Endodermal cell (in vitro differentiated cells): ENCODE measurements around the gene TCP1. TPM values are rescaled to one million over a fixed set of nuclear protein-coding genes. Genes with fewer than 3 reads are reported as not detected.
A peak's percentile ranks its signal among the peaks of the same experiment; 100 is the strongest.

ENCODE experiments used
- DNase-seq: peaks from one replicate; pipeline ENCODE4 v3.0.0-alpha.2; 2017
- H3K27ac ChIP-seq: 2 replicates; pipeline ENCODE4 v1.5.1; 2013; ENCODE audit warnings: mild to moderate bottlenecking, low read depth, low read length, moderate library complexity
- H3K27me3 ChIP-seq: 2 replicates; pipeline ENCODE4 v1.6.1; 2013; ENCODE audit warnings: mild to moderate bottlenecking, low read length, moderate library complexity; ENCODE audit not compliant: insufficient read depth, control insufficient read depth, poor library complexity, severe bottlenecking
- H3K36me3 ChIP-seq: 2 replicates; pipeline ENCODE4 v1.7.0; 2013; ENCODE audit warnings: mild to moderate bottlenecking, low read length, moderate library complexity; ENCODE audit not compliant: control insufficient read depth, insufficient read depth
- H3K4me1 ChIP-seq: one replicate; pipeline ENCODE4 v1.7.0; 2013; ENCODE audit warnings: low read length; ENCODE audit not compliant: control insufficient read depth, insufficient read depth
- H3K4me3 ChIP-seq: 2 replicates; pipeline ENCODE4 v1.5.1; 2013; ENCODE audit warnings: mild to moderate bottlenecking, low read length, moderate library complexity
- H3K9ac ChIP-seq: 2 replicates; pipeline ENCODE4 v1.6.1; 2013; ENCODE audit warnings: mild to moderate bottlenecking, low read length, moderate library complexity; ENCODE audit not compliant: poor library complexity, severe bottlenecking; ENCODE audit errors: extremely low read depth
- H3K9me3 ChIP-seq: 2 replicates; pipeline ENCODE4 v1.6.1; 2013; ENCODE audit warnings: mild to moderate bottlenecking, low read length, moderate library complexity; ENCODE audit not compliant: control insufficient read depth
- H3K27ac Mint-ChIP-seq: 2 replicates; pipeline ENCODE4 v1.8.0; 2020; ENCODE audit warnings: mixed read lengths
- H3K27me3 Mint-ChIP-seq: 2 replicates; pipeline ENCODE4 v1.8.0; 2021; ENCODE audit warnings: mild to moderate bottlenecking, mixed read lengths; ENCODE audit not compliant: insufficient read depth
- H3K36me3 Mint-ChIP-seq: 2 replicates; pipeline ENCODE4 v1.8.0; 2020; ENCODE audit warnings: low read depth, mixed read lengths
- H3K4me1 Mint-ChIP-seq: 2 replicates; pipeline ENCODE4 v1.8.0; 2020; ENCODE audit warnings: mixed read lengths
- H3K4me3 Mint-ChIP-seq: 2 replicates; pipeline ENCODE4 v1.8.0; 2020; ENCODE audit warnings: mild to moderate bottlenecking, moderate library complexity, mixed read lengths
- H3K9me3 Mint-ChIP-seq: 2 replicates; pipeline ENCODE4 v1.8.0; 2020; ENCODE audit warnings: mild to moderate bottlenecking, mixed read lengths
- CTCF ChIP-seq: fragments of 200-600 bp; sonication (generic); conservative IDR thresholded peaks from 2 replicates; pipeline ENCODE4 v1.5.0; 2021; ENCODE audit warnings: antibody characterized with exemption, mild to moderate bottlenecking
- WGBS, 2 experiments: methylation state at CpG; one replicate each; pipeline versions ENCODE4 v1.1.5 to v1.1.7; 2013; ENCODE audit warnings: missing lambda C conversion rate in 2 of 2, mixed read lengths in 1 of 2; ENCODE audit not compliant: insufficient coverage in 1 of 2, insufficient read length in 1 of 2; 5-methylcytosine and 5-hydroxymethylcytosine counted together
- total RNA-seq, 2 donors: library from RNA; stranded (reverse); fragmentation: NEBNext Ultra II Directional in 1 of 2; extraction: Animal tissue kit (Norgen Biotek cat#: 25700) in 1 of 2; gene quantifications; 2 replicates in 1 of 2; 3 replicates in 1 of 2; pipeline ENCODE4 v1.2.1, GENCODE V29; 2021

TCP1 gene
- total RNA-seq, 2 donors from 2014 or later: 241 to 246 TPM

- 47 to 54% methylated on average over 26 to 45 of the region's 45 CpGs for WGBS, 2 experiments
- TF ChIP-seq CTCF: no peak
- no peaks in the 10 kb centered on the region for H3K27me3 ChIP-seq
- no peaks in the 10 kb centered on the region for H3K9me3 ChIP-seq
- Mint-ChIP-seq H3K27ac (peak overlapping the region; percentile 96), H3K4me1 (peaks cover 21% of the 10 kb centered on the region), H3K36me3 (peaks cover 53% of the 10 kb centered on the region), H3K4me3 (peak overlapping the region; percentile 87), H3K27me3 (no peaks in the 10 kb centered on the region), H3K9me3 (no peaks in the 10 kb centered on the region)
- H3K27ac ChIP-seq: peak overlapping the region; percentile 93
- peak overlapping the region; percentile 32 for H3K9ac ChIP-seq
- peak overlapping the region; percentile 70 for H3K4me3 ChIP-seq
- peak; percentile 79 for DNase-seq
- H3K4me1 ChIP-seq: peaks cover 4% of the 10 kb centered on the region
- peaks cover 72% of the 10 kb centered on the region for H3K36me3 ChIP-seq
Observed at GRCh38 chr6:159761129-159761872, 28.1 kb downstream of the TCP1 start.

DNA sequence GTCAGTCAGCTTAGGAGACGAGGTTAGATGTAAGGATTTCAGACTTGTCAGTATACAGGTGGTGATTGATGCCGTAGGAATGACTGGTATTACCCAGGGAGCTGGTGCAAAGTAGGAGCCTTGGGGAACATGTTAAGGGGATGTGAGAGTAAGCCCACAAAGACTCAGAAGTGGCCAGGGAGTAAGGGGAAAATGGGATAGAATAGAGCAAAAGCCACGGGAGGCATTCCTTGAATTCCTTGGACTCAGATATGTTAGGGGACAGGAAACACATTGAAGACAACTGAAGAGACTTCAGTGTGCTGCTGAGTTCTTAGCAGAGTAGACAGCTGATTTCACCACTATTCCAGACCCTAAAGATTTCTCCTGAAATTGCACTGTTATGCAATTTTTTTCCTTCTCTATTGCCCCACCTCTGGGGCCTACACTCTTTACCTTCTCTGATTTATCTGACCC lies 28.8 kb downstream of the TCP1 start:
- Histone ChIP-seq H3K27me3 (no peaks in the 10 kb centered on the region), H3K4me3 (peak overlapping the region; percentile 70), H3K9me3 (no peaks in the 10 kb centered on the region), H3K4me1 (peaks cover 4% of the 10 kb centered on the region), H3K36me3 (peaks cover 72% of the 10 kb centered on the region), H3K27ac (peak overlapping the region; percentile 93), H3K9ac (peak overlapping the region; percentile 32)
- Mint-ChIP-seq H3K4me1 (peaks cover 20% of the 10 kb centered on the region), H3K27me3 (no peaks in the 10 kb centered on the region), H3K4me3 (peak overlapping the region; percentile 87), H3K36me3 (peaks cover 55% of the 10 kb centered on the region), H3K9me3 (no peaks in the 10 kb centered on the region), H3K27ac (peak overlapping the region; percentile 96)
- DNase-seq: peak; percentile 86
- TF ChIP-seq CTCF: no peak
- 17 to 54% methylated on average over 1 to 3 of the region's 3 CpGs for WGBS, 2 experiments

DNA sequence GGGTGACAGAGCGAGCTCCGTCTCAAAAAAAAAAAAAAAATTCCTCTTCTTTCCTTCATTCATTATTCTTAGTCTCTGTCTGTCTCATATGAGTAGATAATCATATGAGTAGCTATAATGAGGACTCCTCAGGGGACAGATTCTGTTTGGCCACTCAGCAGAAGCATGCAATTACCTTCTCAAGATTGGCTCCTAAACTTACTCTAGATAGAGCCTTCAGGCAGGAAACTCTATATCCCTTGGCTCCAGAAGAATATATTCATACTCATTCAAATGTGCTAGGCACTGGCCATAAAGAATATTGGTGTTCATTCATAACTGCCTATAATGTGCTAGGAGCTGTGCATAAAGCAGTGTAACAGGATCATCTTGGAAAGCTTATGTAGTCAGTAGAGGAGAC lies 29.8 kb downstream of the TCP1 start:
- H3K27me3 ChIP-seq: no peaks in the 10 kb centered on the region
- no peak overlapping the region for H3K9ac ChIP-seq
- H3K36me3 ChIP-seq: peaks cover 76% of the 10 kb centered on the region
- Mint-ChIP-seq H3K4me3 (no peak overlapping the region), H3K27ac (peak overlapping the region; percentile 96), H3K9me3 (no peaks in the 10 kb centered on the region), H3K36me3 (peaks cover 56% of the 10 kb centered on the region), H3K4me1 (peaks cover 19% of the 10 kb centered on the region), H3K27me3 (no peaks in the 10 kb centered on the region)
- H3K4me3 ChIP-seq: no peak overlapping the region
- no peak for DNase-seq
- no CpG with 5 or more reads among the region's 2 CpGs for WGBS, 2 experiments
- H3K27ac ChIP-seq: peak overlapping the region; percentile 93
- peaks cover 4% of the 10 kb centered on the region for H3K4me1 ChIP-seq
- no peaks in the 10 kb centered on the region for H3K9me3 ChIP-seq
- TF ChIP-seq CTCF: no peak
